ENCODE results near the gene SDC4. TPM values are rescaled to one million over a fixed set of nuclear protein-coding genes. Genes with fewer than 3 reads are reported as not detected.

Gene SDC4
- total RNA-seq, 1 donor from 2014 or later = 4.2 TPM

DNA sequence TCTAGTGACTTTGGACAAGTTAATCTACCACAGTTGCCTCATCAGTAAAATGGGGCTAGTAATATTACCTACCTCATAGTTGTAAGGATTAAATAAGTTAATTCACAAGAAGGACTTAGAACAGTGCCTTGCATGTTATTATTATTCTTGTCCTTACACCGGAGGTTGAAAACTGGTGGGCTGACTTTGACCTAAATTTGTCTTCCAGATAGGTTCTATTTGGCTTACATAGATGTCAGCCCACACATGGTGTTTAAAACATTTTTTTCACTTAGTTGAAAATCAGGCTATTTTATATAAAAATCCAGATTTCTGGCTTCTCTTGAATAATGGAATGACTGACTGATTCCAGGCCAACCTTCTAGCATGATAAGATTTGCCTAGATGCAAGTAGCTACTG is 18.0 kb upstream of the SDC4 start:
- Histone ChIP-seq H3K27ac (ENCODE audit: low read depth, low read length) (no peak overlapping the region), H3K4me3 (ENCODE audit: low read length in 3 of 3) (no peak overlapping the region), H3K4me1 (ENCODE audit: control insufficient read depth in 3 of 3, insufficient read depth in 3 of 3, low read length in 3 of 3) (peaks cover 12 to 26% (median 17%) of the 10 kb centered on the region in 3 donors), H3K27me3 (ENCODE audit: control insufficient read depth in 3 of 3, insufficient read depth in 3 of 3, low read length in 3 of 3) (no peaks in the 10 kb centered on the region), H3K36me3 (ENCODE audit: control insufficient read depth in 3 of 3, insufficient read depth in 3 of 3, low read length in 3 of 3) (peaks cover 13 to 42% (median 34%) of the 10 kb centered on the region in 3 donors), H3K9ac (ENCODE audit: low read depth in 1 of 3, low read length in 3 of 3) (no peak overlapping the region), H3K9me3 (ENCODE audit: control insufficient read depth in 3 of 3, low read length in 3 of 3) (no peaks in the 10 kb centered on the region)

GRCh38 chr20:45365444-45365970 is 17.3 kb upstream of the SDC4 start:
- peaks cover 13 to 42% (median 34%) of the 10 kb centered on the region in 3 donors for H3K36me3 ChIP-seq (ENCODE audit: control insufficient read depth in 3 of 3, insufficient read depth in 3 of 3, low read length in 3 of 3)
- H3K4me3 ChIP-seq (ENCODE audit: low read length in 3 of 3) = no peak overlapping the region
- H3K27me3 ChIP-seq (ENCODE audit: control insufficient read depth in 3 of 3, insufficient read depth in 3 of 3, low read length in 3 of 3) = no peaks in the 10 kb centered on the region
- H3K27ac ChIP-seq (ENCODE audit: low read depth, low read length) = no peak overlapping the region
- H3K9me3 ChIP-seq (ENCODE audit: control insufficient read depth in 3 of 3, low read length in 3 of 3) = no peaks in the 10 kb centered on the region
- no peak overlapping the region for H3K9ac ChIP-seq (ENCODE audit: low read depth in 1 of 3, low read length in 3 of 3)
- H3K4me1 ChIP-seq (ENCODE audit: control insufficient read depth in 3 of 3, insufficient read depth in 3 of 3, low read length in 3 of 3) = peaks cover 12 to 26% (median 17%) of the 10 kb centered on the region in 3 donors

- Histone ChIP-seq H3K9me3 (ENCODE audit: control insufficient read depth in 3 of 3, low read length in 3 of 3) (no peaks in the 10 kb centered on the region), H3K4me1 (ENCODE audit: control insufficient read depth in 3 of 3, insufficient read depth in 3 of 3, low read length in 3 of 3) (peaks cover 24 to 38% (median 25%) of the 10 kb centered on the region in 3 donors), H3K27me3 (ENCODE audit: control insufficient read depth in 3 of 3, insufficient read depth in 3 of 3, low read length in 3 of 3) (no peaks in the 10 kb centered on the region)
Observed at GRCh38 chr20:45363611-45364492, 15.6 kb upstream of the SDC4 start.

DNA sequence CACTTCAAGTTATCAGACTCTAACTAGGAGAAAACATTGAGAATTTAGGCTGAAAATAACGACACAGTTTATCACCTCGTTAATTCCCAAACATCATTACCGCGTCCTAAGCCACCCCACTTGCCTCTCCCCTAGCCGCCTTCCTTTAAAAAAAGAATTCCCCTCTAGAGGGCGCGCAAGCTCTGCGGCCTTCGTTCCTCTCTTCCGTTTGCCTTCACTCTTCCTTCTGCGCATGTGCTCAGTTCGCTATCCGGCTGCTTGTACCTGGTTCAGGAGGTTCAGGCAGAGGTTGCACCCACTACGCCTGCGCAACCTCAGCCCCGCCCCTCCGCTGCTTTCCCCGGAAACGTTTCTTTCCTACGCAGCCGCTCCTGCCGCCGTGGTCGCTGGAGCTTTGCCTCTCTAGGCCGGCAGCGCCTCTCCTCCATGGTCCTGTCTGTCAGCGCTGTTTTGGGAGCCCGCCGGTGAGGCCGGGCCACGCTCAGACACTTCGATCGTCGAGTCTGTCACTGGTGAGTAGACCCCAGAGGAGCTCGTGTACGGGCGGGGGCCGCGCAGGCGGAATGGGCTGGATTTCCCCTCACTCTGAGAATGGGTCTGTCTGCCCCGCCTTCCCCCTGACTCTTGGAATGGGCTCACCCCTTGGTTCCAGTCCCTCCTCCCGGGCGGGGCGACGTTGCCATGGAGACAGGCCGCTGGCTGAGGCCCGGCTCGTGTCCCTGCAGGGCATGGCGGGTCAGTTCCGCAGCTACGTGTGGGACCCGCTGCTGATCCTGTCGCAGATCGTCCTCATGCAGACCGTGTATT is 14.8 kb upstream of the SDC4 start, which contains the start of gene SYS1:
TSS of gene SYS1 (plus strand) at position 353 of the 807 bp plus-strand sequence. CDS start at position 729, 376 bp downstream.
- H3K36me3 ChIP-seq (ENCODE audit: control insufficient read depth in 3 of 3, insufficient read depth in 3 of 3, low read length in 3 of 3) = peaks cover 13 to 33% (median 29%) of the 10 kb centered on the region in 3 donors
- peak within 1 kb of the TSS; percentile 96 for H3K27ac ChIP-seq (ENCODE audit: low read depth, low read length)
- H3K9me3 ChIP-seq (ENCODE audit: control insufficient read depth in 3 of 3, low read length in 3 of 3) = no peaks in the 10 kb centered on the region
- H3K4me1 ChIP-seq (ENCODE audit: control insufficient read depth in 3 of 3, insufficient read depth in 3 of 3, low read length in 3 of 3) = peaks cover 30 to 47% (median 33%) of the 10 kb centered on the region in 3 donors
- H3K9ac ChIP-seq (ENCODE audit: low read depth in 1 of 3, low read length in 3 of 3) = peak within 1 kb of the TSS; percentile 94 to 99 (median 96)
- peak within 1 kb of the TSS; percentile 89 to 95 (median 91) for H3K4me3 ChIP-seq (ENCODE audit: low read length in 3 of 3)
- H3K27me3 ChIP-seq (ENCODE audit: control insufficient read depth in 3 of 3, insufficient read depth in 3 of 3, low read length in 3 of 3) = no peaks in the 10 kb centered on the region

More at GRCh38 chr20:45363611-45364492, 15.6 kb upstream of the SDC4 start:
- Histone ChIP-seq H3K36me3 (ENCODE audit: control insufficient read depth in 3 of 3, insufficient read depth in 3 of 3, low read length in 3 of 3) (peaks cover 13 to 39% (median 34%) of the 10 kb centered on the region in 3 donors), H3K9ac (ENCODE audit: low read depth in 1 of 3, low read length in 3 of 3) (peak overlapping the region; percentile 94 to 99 (median 96)), H3K4me3 (ENCODE audit: low read length in 3 of 3) (peak overlapping the region; percentile 89 to 95 (median 91)), H3K27ac (ENCODE audit: low read depth, low read length) (peak overlapping the region; percentile 96)

GRCh38 chr20:45361793-45362192 is 13.6 kb upstream of the SDC4 start:
- H3K9ac ChIP-seq (ENCODE audit: low read depth in 1 of 3, low read length in 3 of 3) = no peak overlapping the region
- no peaks in the 10 kb centered on the region for H3K9me3 ChIP-seq (ENCODE audit: control insufficient read depth in 3 of 3, low read length in 3 of 3)
- peaks cover 39 to 57% (median 44%) of the 10 kb centered on the region in 3 donors for H3K4me1 ChIP-seq (ENCODE audit: control insufficient read depth in 3 of 3, insufficient read depth in 3 of 3, low read length in 3 of 3)
- peaks cover 5 to 21% (median 16%) of the 10 kb centered on the region in 3 donors for H3K36me3 ChIP-seq (ENCODE audit: control insufficient read depth in 3 of 3, insufficient read depth in 3 of 3, low read length in 3 of 3)
- no peak overlapping the region for H3K4me3 ChIP-seq (ENCODE audit: low read length in 3 of 3)
- H3K27ac ChIP-seq (ENCODE audit: low read depth, low read length) = no peak overlapping the region
- no peaks in the 10 kb centered on the region for H3K27me3 ChIP-seq (ENCODE audit: control insufficient read depth in 3 of 3, insufficient read depth in 3 of 3, low read length in 3 of 3)

- Histone ChIP-seq H3K4me1 (ENCODE audit: control insufficient read depth in 3 of 3, insufficient read depth in 3 of 3, low read length in 3 of 3) (peaks cover 39 to 60% (median 44%) of the 10 kb centered on the region in 3 donors), H3K36me3 (ENCODE audit: control insufficient read depth in 3 of 3, insufficient read depth in 3 of 3, low read length in 3 of 3) (no peaks in the 10 kb centered on the region), H3K9me3 (ENCODE audit: control insufficient read depth in 3 of 3, low read length in 3 of 3) (no peaks in the 10 kb centered on the region), H3K27ac (ENCODE audit: low read depth, low read length) (peak overlapping the region; percentile 94), H3K27me3 (ENCODE audit: control insufficient read depth in 3 of 3, insufficient read depth in 3 of 3, low read length in 3 of 3) (no peaks in the 10 kb centered on the region), H3K9ac (ENCODE audit: low read depth in 1 of 3, low read length in 3 of 3) (peak overlapping the region; percentile 52 to 73 (median 60)), H3K4me3 (ENCODE audit: low read length in 3 of 3) (no peak overlapping the region)
Observed at GRCh38 chr20:45359406-45360148, 11.4 kb upstream of the SDC4 start.

DNA sequence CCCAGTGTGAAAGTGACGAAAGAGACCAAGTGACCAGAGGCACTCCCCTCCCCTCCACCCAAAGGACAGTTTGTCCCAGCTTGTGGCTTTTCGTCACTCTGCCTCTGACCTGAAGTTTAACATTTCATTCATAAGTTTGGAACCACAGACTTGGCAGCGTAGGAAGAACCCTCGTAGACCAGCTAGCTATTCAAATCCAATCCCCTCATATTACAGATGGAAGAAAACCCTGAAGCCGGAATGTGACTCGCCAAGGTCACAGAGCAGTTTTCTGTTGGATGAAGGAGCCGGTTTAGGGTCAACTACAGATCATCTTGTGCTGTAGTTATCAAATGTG is 10.8 kb upstream of the SDC4 start:
- peaks cover 37 to 63% (median 44%) of the 10 kb centered on the region in 3 donors for H3K4me1 ChIP-seq (ENCODE audit: control insufficient read depth in 3 of 3, insufficient read depth in 3 of 3, low read length in 3 of 3)
- no peaks in the 10 kb centered on the region for H3K9me3 ChIP-seq (ENCODE audit: control insufficient read depth in 3 of 3, low read length in 3 of 3)
- peak overlapping the region; percentile 52 to 73 (median 60) for H3K9ac ChIP-seq (ENCODE audit: low read depth in 1 of 3, low read length in 3 of 3)
- peak overlapping the region in 1 of 3 donors; percentile 2 for H3K4me3 ChIP-seq (ENCODE audit: low read length in 3 of 3)
- H3K36me3 ChIP-seq (ENCODE audit: control insufficient read depth in 3 of 3, insufficient read depth in 3 of 3, low read length in 3 of 3) = no peaks in the 10 kb centered on the region
- H3K27ac ChIP-seq (ENCODE audit: low read depth, low read length) = peak overlapping the region; percentile 94
- no peaks in the 10 kb centered on the region for H3K27me3 ChIP-seq (ENCODE audit: control insufficient read depth in 3 of 3, insufficient read depth in 3 of 3, low read length in 3 of 3)

DNA sequence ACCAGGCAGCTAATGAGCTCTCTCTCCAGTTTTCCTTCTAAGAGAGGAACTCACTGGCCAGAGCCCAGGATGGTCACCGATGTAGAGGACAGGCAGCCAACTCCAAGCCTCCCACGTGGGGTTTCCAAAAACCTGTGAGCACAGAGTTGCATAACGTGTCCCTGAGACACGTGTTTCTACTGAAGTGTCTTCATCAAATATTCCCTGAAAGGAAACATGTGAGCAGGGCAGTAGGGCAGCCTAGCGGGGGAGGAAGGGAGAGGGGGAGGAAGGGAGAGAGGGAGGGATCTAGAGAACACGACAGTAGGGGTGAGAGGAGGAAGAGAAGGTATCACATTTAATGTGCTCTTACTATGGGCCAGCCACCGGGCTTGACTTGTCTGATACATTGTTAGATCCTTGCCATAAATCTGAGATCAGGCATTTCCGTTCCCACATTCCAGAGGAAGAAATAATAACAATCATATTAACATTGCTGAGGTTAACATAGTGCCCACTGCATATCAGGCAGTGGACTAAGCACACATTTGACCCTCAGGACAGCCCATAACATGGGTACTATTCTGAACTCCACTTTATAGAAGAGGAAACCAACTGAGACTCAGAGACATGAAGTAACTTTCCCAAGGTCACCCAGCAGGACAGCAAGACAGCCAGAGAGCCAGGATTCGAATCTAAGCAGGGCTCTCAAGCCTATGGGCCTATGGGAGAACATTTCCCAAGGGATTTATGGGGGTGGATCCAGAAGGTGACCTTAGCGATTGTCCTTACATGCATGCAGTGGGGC is 10.3 kb upstream of the SDC4 start:
- peak overlapping the region; percentile 94 for H3K27ac ChIP-seq (ENCODE audit: low read depth, low read length)
- H3K36me3 ChIP-seq (ENCODE audit: control insufficient read depth in 3 of 3, insufficient read depth in 3 of 3, low read length in 3 of 3) = no peaks in the 10 kb centered on the region
- peak overlapping the region; percentile 60 to 79 (median 73) for H3K9ac ChIP-seq (ENCODE audit: low read depth in 1 of 3, low read length in 3 of 3)
- H3K4me3 ChIP-seq (ENCODE audit: low read length in 3 of 3) = peak overlapping the region in 2 of 3 donors; percentile 42 to 58
- peaks cover 31 to 61% (median 39%) of the 10 kb centered on the region in 3 donors for H3K4me1 ChIP-seq (ENCODE audit: control insufficient read depth in 3 of 3, insufficient read depth in 3 of 3, low read length in 3 of 3)
- H3K27me3 ChIP-seq (ENCODE audit: control insufficient read depth in 3 of 3, insufficient read depth in 3 of 3, low read length in 3 of 3) = no peaks in the 10 kb centered on the region
- H3K9me3 ChIP-seq (ENCODE audit: control insufficient read depth in 3 of 3, low read length in 3 of 3) = no peaks in the 10 kb centered on the region

Data from skeletal muscle tissue (tissue), 4 donors.